ENCODE results near the gene FSTL1.

FSTL1 gene

DNA sequence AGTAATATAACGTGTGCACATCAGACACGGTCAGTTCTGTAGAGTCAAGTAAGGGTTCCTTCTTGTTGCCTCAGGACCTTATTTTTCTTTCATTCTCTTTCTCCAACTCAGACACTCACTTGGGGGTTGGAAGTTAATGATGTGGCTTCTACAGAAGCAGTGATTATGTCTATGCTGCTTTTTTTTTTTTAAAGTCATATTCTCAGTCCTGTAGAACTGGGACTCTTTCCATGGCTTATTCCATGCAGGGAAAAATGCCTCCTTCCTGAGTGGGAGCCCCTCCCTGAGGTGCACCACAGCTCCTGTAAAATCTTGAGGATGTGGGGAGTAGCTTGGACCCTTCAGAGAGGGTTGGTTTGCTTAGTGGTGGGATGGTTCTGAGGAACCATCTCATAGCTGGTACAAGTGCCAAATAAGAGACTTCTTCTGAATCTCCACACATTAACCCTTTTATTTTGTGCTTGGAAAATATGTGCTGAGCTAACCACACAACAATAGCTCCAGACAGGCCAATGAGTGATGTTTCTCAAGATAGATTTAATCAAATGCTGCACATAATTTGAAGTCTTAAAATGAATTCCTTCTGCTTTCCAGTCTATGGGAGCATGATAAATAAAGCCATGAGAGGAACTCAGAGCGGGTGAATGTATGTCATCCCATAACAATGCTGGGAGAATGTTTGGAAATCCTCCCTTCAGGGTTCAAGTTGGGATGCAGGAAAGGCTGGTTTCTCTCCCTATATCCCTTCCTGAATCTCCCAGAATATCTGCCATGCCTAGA, 23.3 kb upstream of the FSTL1 start:
- POLR2A ChIA-PET: no interaction called here
- CTCF ChIA-PET: no interaction called here
- Histone ChIP-seq H3K27ac (ENCODE audit: insufficient read depth in 1 of 2, low read depth in 1 of 2, low read length in 2 of 2, poor library complexity in 1 of 2, severe bottlenecking in 2 of 2) (no peak overlapping the region), H3K27me3 (replicated peaks in 2 of 5; ENCODE audit: control insufficient read depth in 4 of 5, insufficient read depth in 5 of 5, low read length in 4 of 5) (peaks cover 0 to 1% (median 0%) of the 10 kb centered on the region in 5 experiments), H3K4me1 (ENCODE audit: control extremely low read depth in 1 of 4, control insufficient read depth in 4 of 4, insufficient read depth in 4 of 4, low read length in 3 of 4) (no peaks in the 10 kb centered on the region), H3K9me3 (ENCODE audit: control extremely low read depth in 1 of 5, control insufficient read depth in 4 of 5, insufficient read depth in 2 of 5, low read depth in 1 of 5, low read length in 4 of 5) (no peaks in the 10 kb centered on the region), H3K4me3 (ENCODE audit: control insufficient read depth in 1 of 7, extremely low read depth in 1 of 7, insufficient read depth in 4 of 7, low read depth in 2 of 7, low read length in 6 of 7) (no peak overlapping the region), H3K36me3 (ENCODE audit: control insufficient read depth in 4 of 4, insufficient read depth in 4 of 4, low read length in 3 of 4) (no peaks in the 10 kb centered on the region)
- WGBS (ENCODE audit: insufficient coverage): 100% methylated on average over 1 of the region's 3 CpGs
- no peak for DNase-seq

GRCh38 chr3:120473389-120473788, 22.6 kb upstream of the FSTL1 start:
- peaks cover 0 to 1% (median 0%) of the 10 kb centered on the region in 5 experiments for H3K27me3 ChIP-seq (replicated peaks in 2 of 5; ENCODE audit: control insufficient read depth in 4 of 5, insufficient read depth in 5 of 5, low read length in 4 of 5)
- WGBS (ENCODE audit: insufficient coverage): 100% methylated on average over 2 of the region's 2 CpGs
- H3K9me3 ChIP-seq (ENCODE audit: control extremely low read depth in 1 of 5, control insufficient read depth in 4 of 5, insufficient read depth in 2 of 5, low read depth in 1 of 5, low read length in 4 of 5): no peaks in the 10 kb centered on the region
- no peaks in the 10 kb centered on the region for H3K36me3 ChIP-seq (ENCODE audit: control insufficient read depth in 4 of 4, insufficient read depth in 4 of 4, low read length in 3 of 4)
- no peaks in the 10 kb centered on the region for H3K4me1 ChIP-seq (ENCODE audit: control extremely low read depth in 1 of 4, control insufficient read depth in 4 of 4, insufficient read depth in 4 of 4, low read length in 3 of 4)
- ChIA-PET POLR2A (no interaction called here), CTCF (no interaction called here)
- H3K4me3 ChIP-seq (ENCODE audit: control insufficient read depth in 1 of 7, extremely low read depth in 1 of 7, insufficient read depth in 4 of 7, low read depth in 2 of 7, low read length in 6 of 7): no peak overlapping the region
- no peak for DNase-seq
- H3K27ac ChIP-seq (ENCODE audit: insufficient read depth in 1 of 2, low read depth in 1 of 2, low read length in 2 of 2, poor library complexity in 1 of 2, severe bottlenecking in 2 of 2): no peak overlapping the region

DNA sequence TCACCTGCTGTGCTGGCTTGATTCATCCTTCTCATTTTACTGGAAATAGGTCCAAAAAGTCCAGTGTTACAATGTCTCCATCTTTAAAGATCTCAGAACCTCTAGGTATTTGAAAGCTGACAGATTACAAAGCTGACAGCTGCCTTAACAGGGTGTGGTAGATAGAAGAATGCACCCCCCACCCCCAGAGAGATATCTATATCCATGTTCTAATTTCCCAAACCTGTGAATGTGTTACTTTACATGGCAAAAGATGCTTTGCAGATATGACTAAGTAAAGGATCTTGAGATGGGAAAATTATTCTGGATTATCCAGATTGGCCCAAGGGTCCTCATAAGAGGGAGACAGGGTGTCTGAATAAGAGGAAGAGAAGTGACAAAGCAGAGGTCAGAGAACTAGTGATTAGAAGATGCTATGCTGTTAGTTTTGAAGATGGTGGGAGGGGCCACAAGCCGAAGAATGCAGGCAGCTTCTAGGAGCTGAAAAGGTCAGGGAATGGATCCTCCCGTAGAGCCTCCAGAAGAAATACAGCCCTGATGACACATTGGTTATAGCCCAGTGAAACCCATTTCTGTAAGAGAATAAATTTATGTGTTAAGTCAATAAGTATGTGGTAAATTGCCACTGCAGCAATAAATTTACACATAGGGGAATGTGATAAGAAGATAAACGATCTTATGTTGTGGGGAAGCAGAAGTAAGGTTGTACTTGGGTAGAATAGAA, 21.5 kb upstream of the FSTL1 start:
- CTCF ChIA-PET: no interaction called here
- Histone ChIP-seq H3K4me3 (ENCODE audit: control insufficient read depth in 1 of 7, extremely low read depth in 1 of 7, insufficient read depth in 4 of 7, low read depth in 2 of 7, low read length in 6 of 7) (no peak overlapping the region), H3K4me1 (ENCODE audit: control extremely low read depth in 1 of 4, control insufficient read depth in 4 of 4, insufficient read depth in 4 of 4, low read length in 3 of 4) (no peaks in the 10 kb centered on the region), H3K27me3 (replicated peaks in 2 of 5; ENCODE audit: control insufficient read depth in 4 of 5, insufficient read depth in 5 of 5, low read length in 4 of 5) (peaks cover 0 to 1% (median 0%) of the 10 kb centered on the region in 5 experiments), H3K27ac (ENCODE audit: insufficient read depth in 1 of 2, low read depth in 1 of 2, low read length in 2 of 2, poor library complexity in 1 of 2, severe bottlenecking in 2 of 2) (no peak overlapping the region), H3K36me3 (ENCODE audit: control insufficient read depth in 4 of 4, insufficient read depth in 4 of 4, low read length in 3 of 4) (no peaks in the 10 kb centered on the region), H3K9me3 (ENCODE audit: control extremely low read depth in 1 of 5, control insufficient read depth in 4 of 5, insufficient read depth in 2 of 5, low read depth in 1 of 5, low read length in 4 of 5) (no peaks in the 10 kb centered on the region)
- 85% methylated on average over 3 of the region's 3 CpGs for WGBS (ENCODE audit: insufficient coverage)
- DNase-seq: no peak
- POLR2A ChIA-PET: no interaction called here

- peaks cover 0 to 1% (median 0%) of the 10 kb centered on the region in 5 experiments for H3K27me3 ChIP-seq (replicated peaks in 2 of 5; ENCODE audit: control insufficient read depth in 4 of 5, insufficient read depth in 5 of 5, low read length in 4 of 5)
- WGBS (ENCODE audit: insufficient coverage): 86% methylated on average over 1 of the region's 3 CpGs
- H3K4me3 ChIP-seq (ENCODE audit: control insufficient read depth in 1 of 7, extremely low read depth in 1 of 7, insufficient read depth in 4 of 7, low read depth in 2 of 7, low read length in 6 of 7): no peak overlapping the region
- no peaks in the 10 kb centered on the region for H3K36me3 ChIP-seq (ENCODE audit: control insufficient read depth in 4 of 4, insufficient read depth in 4 of 4, low read length in 3 of 4)
- ChIA-PET POLR2A (no interaction called here), CTCF (no interaction called here)
- H3K9me3 ChIP-seq (ENCODE audit: control extremely low read depth in 1 of 5, control insufficient read depth in 4 of 5, insufficient read depth in 2 of 5, low read depth in 1 of 5, low read length in 4 of 5): no peaks in the 10 kb centered on the region
- H3K4me1 ChIP-seq (ENCODE audit: control extremely low read depth in 1 of 4, control insufficient read depth in 4 of 4, insufficient read depth in 4 of 4, low read length in 3 of 4): no peaks in the 10 kb centered on the region
- DNase-seq: no peak
- H3K27ac ChIP-seq (ENCODE audit: insufficient read depth in 1 of 2, low read depth in 1 of 2, low read length in 2 of 2, poor library complexity in 1 of 2, severe bottlenecking in 2 of 2): no peak overlapping the region
Measured at GRCh38 chr3:120471643-120472042, 20.9 kb upstream of the FSTL1 start.

- no peak overlapping the region for H3K27ac ChIP-seq (ENCODE audit: insufficient read depth in 1 of 2, low read depth in 1 of 2, low read length in 2 of 2, poor library complexity in 1 of 2, severe bottlenecking in 2 of 2)
- no peaks in the 10 kb centered on the region for H3K36me3 ChIP-seq (ENCODE audit: control insufficient read depth in 4 of 4, insufficient read depth in 4 of 4, low read length in 3 of 4)
- CTCF ChIA-PET: no interaction called here
- peaks cover 0 to 1% (median 0%) of the 10 kb centered on the region in 5 experiments for H3K27me3 ChIP-seq (replicated peaks in 2 of 5; ENCODE audit: control insufficient read depth in 4 of 5, insufficient read depth in 5 of 5, low read length in 4 of 5)
- POLR2A ChIA-PET: no interaction called here
- no peak for DNase-seq
- H3K4me3 ChIP-seq (ENCODE audit: control insufficient read depth in 1 of 7, extremely low read depth in 1 of 7, insufficient read depth in 4 of 7, low read depth in 2 of 7, low read length in 6 of 7): no peak overlapping the region
- no peaks in the 10 kb centered on the region for H3K4me1 ChIP-seq (ENCODE audit: control extremely low read depth in 1 of 4, control insufficient read depth in 4 of 4, insufficient read depth in 4 of 4, low read length in 3 of 4)
- 100% methylated on average over 1 of the region's 2 CpGs for WGBS (ENCODE audit: insufficient coverage)
- no peaks in the 10 kb centered on the region for H3K9me3 ChIP-seq (ENCODE audit: control extremely low read depth in 1 of 5, control insufficient read depth in 4 of 5, insufficient read depth in 2 of 5, low read depth in 1 of 5, low read length in 4 of 5)
Measured at GRCh38 chr3:120470870-120471269, 20.1 kb upstream of the FSTL1 start.

DNA sequence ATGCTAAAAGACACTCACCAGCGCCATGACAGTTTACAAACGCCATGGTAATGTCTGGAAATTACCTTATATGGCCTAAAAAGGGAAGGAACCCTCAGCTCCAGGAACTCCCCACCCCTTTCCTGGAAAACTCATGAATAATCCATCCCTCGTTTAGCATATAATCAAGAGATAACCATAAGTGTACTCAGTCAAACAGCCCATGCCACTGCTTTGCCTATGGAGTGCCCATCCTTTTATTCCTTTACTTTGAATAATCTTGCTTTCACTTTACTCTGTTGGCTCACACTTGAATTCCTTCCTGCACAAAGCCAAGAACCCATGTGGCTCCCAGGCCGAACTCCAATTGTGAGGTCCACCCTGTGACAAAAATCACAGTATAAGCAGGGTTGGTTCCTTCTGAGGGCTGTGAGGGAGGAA, 19.1 kb upstream of the FSTL1 start:
- POLR2A ChIA-PET: no interaction called here
- Histone ChIP-seq H3K36me3 (ENCODE audit: control insufficient read depth in 4 of 4, insufficient read depth in 4 of 4, low read length in 3 of 4) (no peaks in the 10 kb centered on the region), H3K9me3 (ENCODE audit: control extremely low read depth in 1 of 5, control insufficient read depth in 4 of 5, insufficient read depth in 2 of 5, low read depth in 1 of 5, low read length in 4 of 5) (no peaks in the 10 kb centered on the region), H3K27ac (ENCODE audit: insufficient read depth in 1 of 2, low read depth in 1 of 2, low read length in 2 of 2, poor library complexity in 1 of 2, severe bottlenecking in 2 of 2) (no peak overlapping the region), H3K4me3 (ENCODE audit: control insufficient read depth in 1 of 7, extremely low read depth in 1 of 7, insufficient read depth in 4 of 7, low read depth in 2 of 7, low read length in 6 of 7) (no peak overlapping the region), H3K4me1 (ENCODE audit: control extremely low read depth in 1 of 4, control insufficient read depth in 4 of 4, insufficient read depth in 4 of 4, low read length in 3 of 4) (no peaks in the 10 kb centered on the region), H3K27me3 (replicated peaks in 2 of 5; ENCODE audit: control insufficient read depth in 4 of 5, insufficient read depth in 5 of 5, low read length in 4 of 5) (peaks cover 0 to 1% (median 0%) of the 10 kb centered on the region in 5 experiments)
- CTCF ChIA-PET: no interaction called here
- no peak for DNase-seq
- 94% methylated on average over 2 of the region's 4 CpGs for WGBS (ENCODE audit: insufficient coverage)

GRCh38 chr3:120469440-120469839, 18.6 kb upstream of the FSTL1 start:
- Histone ChIP-seq H3K27me3 (replicated peaks in 2 of 5; ENCODE audit: control insufficient read depth in 4 of 5, insufficient read depth in 5 of 5, low read length in 4 of 5) (peaks cover 0 to 1% (median 0%) of the 10 kb centered on the region in 5 experiments), H3K4me1 (ENCODE audit: control extremely low read depth in 1 of 4, control insufficient read depth in 4 of 4, insufficient read depth in 4 of 4, low read length in 3 of 4) (no peaks in the 10 kb centered on the region), H3K27ac (ENCODE audit: insufficient read depth in 1 of 2, low read depth in 1 of 2, low read length in 2 of 2, poor library complexity in 1 of 2, severe bottlenecking in 2 of 2) (no peak overlapping the region), H3K9me3 (ENCODE audit: control extremely low read depth in 1 of 5, control insufficient read depth in 4 of 5, insufficient read depth in 2 of 5, low read depth in 1 of 5, low read length in 4 of 5) (no peaks in the 10 kb centered on the region), H3K4me3 (ENCODE audit: control insufficient read depth in 1 of 7, extremely low read depth in 1 of 7, insufficient read depth in 4 of 7, low read depth in 2 of 7, low read length in 6 of 7) (no peak overlapping the region), H3K36me3 (ENCODE audit: control insufficient read depth in 4 of 4, insufficient read depth in 4 of 4, low read length in 3 of 4) (no peaks in the 10 kb centered on the region)
- 97% methylated on average over 2 of the region's 3 CpGs for WGBS (ENCODE audit: insufficient coverage)
- DNase-seq: no peak
- POLR2A ChIA-PET: no interaction called here
- CTCF ChIA-PET: no interaction called here

Data from common myeloid progenitor, CD34-positive (primary cell).